Progenitor cell of endocrine pancreas (in vitro differentiated cells): ENCODE measurements around the gene PTPRA. TPM values are rescaled to one million over a fixed set of nuclear protein-coding genes. Genes with fewer than 3 reads are reported as not detected.

ENCODE experiments used
- DNase-seq: peaks from one replicate; pipeline ENCODE4 v3.0.0; 2021; ENCODE audit warnings: low spot score; ENCODE audit not compliant: unreplicated experiment
- H3K27ac Mint-ChIP-seq: 2 replicates; pipeline ENCODE4 v1.8.0; 2021; ENCODE audit warnings: mild to moderate bottlenecking, moderate library complexity, mixed read lengths
- H3K27me3 Mint-ChIP-seq: 2 replicates; pipeline ENCODE4 v1.8.0; 2021; ENCODE audit warnings: mixed read lengths
- H3K36me3 Mint-ChIP-seq: 2 replicates; pipeline ENCODE4 v1.8.0; 2022; ENCODE audit warnings: mixed read lengths; ENCODE audit not compliant: insufficient read depth
- H3K4me1 Mint-ChIP-seq: 2 replicates; pipeline ENCODE4 v1.8.0; 2021; ENCODE audit warnings: low read depth, mixed read lengths
- H3K4me3 Mint-ChIP-seq: 2 replicates; pipeline ENCODE4 v1.8.0; 2021; ENCODE audit warnings: low read depth, mild to moderate bottlenecking, moderate library complexity, mixed read lengths
- H3K9me3 Mint-ChIP-seq: 2 replicates; pipeline ENCODE4 v1.8.0; 2021; ENCODE audit warnings: low read depth, mixed read lengths
- total RNA-seq: library from RNA; stranded (reverse); gene quantifications from 2 replicates; pipeline ENCODE4 v1.2.1, GENCODE V29; 2021
- TF ChIP-seq, protein P1 (sequence below): fragments of 200-600 bp; sonication (generic); IDR thresholded peaks from one replicate; pipeline ENCODE4 v1.5.0; 2021; ENCODE audit warnings: antibody characterized with exemption, mild to moderate bottlenecking; ENCODE audit not compliant: unreplicated experiment

The PTPRA gene
- total RNA-seq, 1 donor from 2014 or later, result 73.2 TPM

- H3K9me3 Mint-ChIP-seq, result no peaks in the 10 kb centered on the region
- H3K27me3 Mint-ChIP-seq, result no peaks in the 10 kb centered on the region
- TF ChIP-seq, protein P1, sequence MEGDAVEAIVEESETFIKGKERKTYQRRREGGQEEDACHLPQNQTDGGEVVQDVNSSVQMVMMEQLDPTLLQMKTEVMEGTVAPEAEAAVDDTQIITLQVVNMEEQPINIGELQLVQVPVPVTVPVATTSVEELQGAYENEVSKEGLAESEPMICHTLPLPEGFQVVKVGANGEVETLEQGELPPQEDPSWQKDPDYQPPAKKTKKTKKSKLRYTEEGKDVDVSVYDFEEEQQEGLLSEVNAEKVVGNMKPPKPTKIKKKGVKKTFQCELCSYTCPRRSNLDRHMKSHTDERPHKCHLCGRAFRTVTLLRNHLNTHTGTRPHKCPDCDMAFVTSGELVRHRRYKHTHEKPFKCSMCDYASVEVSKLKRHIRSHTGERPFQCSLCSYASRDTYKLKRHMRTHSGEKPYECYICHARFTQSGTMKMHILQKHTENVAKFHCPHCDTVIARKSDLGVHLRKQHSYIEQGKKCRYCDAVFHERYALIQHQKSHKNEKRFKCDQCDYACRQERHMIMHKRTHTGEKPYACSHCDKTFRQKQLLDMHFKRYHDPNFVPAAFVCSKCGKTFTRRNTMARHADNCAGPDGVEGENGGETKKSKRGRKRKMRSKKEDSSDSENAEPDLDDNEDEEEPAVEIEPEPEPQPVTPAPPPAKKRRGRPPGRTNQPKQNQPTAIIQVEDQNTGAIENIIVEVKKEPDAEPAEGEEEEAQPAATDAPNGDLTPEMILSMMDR, result no peak
- H3K27ac Mint-ChIP-seq, result no peak overlapping the region
- H3K4me3 Mint-ChIP-seq, result no peak overlapping the region
- H3K36me3 Mint-ChIP-seq, result peaks cover 13% of the 10 kb centered on the region
- no peaks in the 10 kb centered on the region for H3K4me1 Mint-ChIP-seq
- no peak for DNase-seq
These were observed 57.3 kb downstream of the PTPRA start for GRCh38 chr20:2930538-2930937.

DNA sequence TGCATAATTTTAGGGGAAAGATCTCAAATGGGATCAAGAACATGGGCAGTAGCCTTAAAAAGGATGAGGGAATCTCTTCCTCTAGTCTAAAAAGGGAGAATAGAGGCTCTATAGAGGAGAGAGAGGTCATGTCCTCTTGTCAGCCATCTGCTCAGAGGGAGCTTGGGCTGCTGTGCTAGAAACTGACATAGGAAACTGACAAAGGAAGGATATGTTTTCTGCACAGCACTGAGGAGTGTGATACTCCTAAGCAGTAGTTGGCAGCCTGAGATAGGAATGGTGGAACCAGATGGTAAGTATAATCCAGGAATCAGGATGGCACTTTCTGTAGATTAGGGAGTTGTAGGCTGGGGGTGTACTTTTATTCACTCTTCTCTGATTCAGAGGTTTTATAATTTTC is 59.2 kb downstream of the PTPRA start:
- no peak overlapping the region for H3K4me3 Mint-ChIP-seq
- no peaks in the 10 kb centered on the region for H3K9me3 Mint-ChIP-seq
- TF ChIP-seq, protein P1, result no peak
- H3K4me1 Mint-ChIP-seq, result no peaks in the 10 kb centered on the region
- no peak overlapping the region for H3K27ac Mint-ChIP-seq
- no peaks in the 10 kb centered on the region for H3K27me3 Mint-ChIP-seq
- no peak for DNase-seq
- H3K36me3 Mint-ChIP-seq, result peaks cover 8% of the 10 kb centered on the region

GRCh38 chr20:2937902-2938301 is 64.6 kb downstream of the PTPRA start:
- no peak overlapping the region for H3K4me3 Mint-ChIP-seq
- H3K27ac Mint-ChIP-seq, result no peak overlapping the region
- H3K9me3 Mint-ChIP-seq, result no peaks in the 10 kb centered on the region
- TF ChIP-seq, protein P1, result no peak
- no peaks in the 10 kb centered on the region for H3K4me1 Mint-ChIP-seq
- DNase-seq, result no peak
- H3K36me3 Mint-ChIP-seq, result peaks cover 6% of the 10 kb centered on the region
- no peaks in the 10 kb centered on the region for H3K27me3 Mint-ChIP-seq

- H3K4me1 Mint-ChIP-seq, result peaks cover 6% of the 10 kb centered on the region
- no peaks in the 10 kb centered on the region for H3K9me3 Mint-ChIP-seq
- H3K27me3 Mint-ChIP-seq, result no peaks in the 10 kb centered on the region
- TF ChIP-seq, protein P1, result no peak
- DNase-seq, result no peak
- H3K27ac Mint-ChIP-seq, result no peak overlapping the region
- no peak overlapping the region for H3K4me3 Mint-ChIP-seq
- H3K36me3 Mint-ChIP-seq, result peaks cover 6% of the 10 kb centered on the region
These were observed 69.2 kb downstream of the PTPRA start for GRCh38 chr20:2942439-2942838.

GRCh38 chr20:2946988-2947961 is 74.0 kb downstream of the PTPRA start:
- DNase-seq, result no peak
- Mint-ChIP-seq H3K9me3 (peaks cover 4% of the 10 kb centered on the region), H3K4me1 (peaks cover 8% of the 10 kb centered on the region), H3K4me3 (no peak overlapping the region), H3K36me3 (peaks cover 22% of the 10 kb centered on the region), H3K27me3 (no peaks in the 10 kb centered on the region), H3K27ac (peak overlapping the region; percentile 70)
- TF ChIP-seq, protein P1, result no peak
